ENCODE results near the gene GIPC1. TPM values are rescaled to one million over a fixed set of nuclear protein-coding genes. Genes with fewer than 3 reads are reported as not detected.

Gene GIPC1, protein sequence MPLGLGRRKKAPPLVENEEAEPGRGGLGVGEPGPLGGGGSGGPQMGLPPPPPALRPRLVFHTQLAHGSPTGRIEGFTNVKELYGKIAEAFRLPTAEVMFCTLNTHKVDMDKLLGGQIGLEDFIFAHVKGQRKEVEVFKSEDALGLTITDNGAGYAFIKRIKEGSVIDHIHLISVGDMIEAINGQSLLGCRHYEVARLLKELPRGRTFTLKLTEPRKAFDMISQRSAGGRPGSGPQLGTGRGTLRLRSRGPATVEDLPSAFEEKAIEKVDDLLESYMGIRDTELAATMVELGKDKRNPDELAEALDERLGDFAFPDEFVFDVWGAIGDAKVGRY
- total RNA-seq (2014; rRNA removed; shearing (Covaris generic)) (143 and 173 TPM in 2 replicates), polyA plus RNA-seq (2016; fragmentation: Nextera tagmentation; extraction: Ambion mirVana) (106 and 112 TPM in 2 replicates)

GRCh38 chr19:14496029-14496833 is at the start of gene GIPC1:
TSS of gene GIPC1 (minus strand) at chr19:14496127. CDS start at chr19:14482976, 13,151 bp downstream.
- Histone ChIP-seq H3K4me1 (ENCODE audit: insufficient read depth) (peaks cover 18% of the 10 kb centered on the region), H3K4me2 (ENCODE audit: unreplicated experiment) (peak within 1 kb of the TSS; percentile 77), H3K9ac (peak within 1 kb of the TSS; percentile 81), H3K36me3 (ENCODE audit: low read depth) (no peaks in the 10 kb centered on the region), H3F3A (ENCODE audit: insufficient read depth) (peaks cover 9% of the 10 kb centered on the region), H3K4me3 (peak within 1 kb of the TSS; percentile 84), H4K20me1 (ENCODE audit: insufficient read depth) (no peaks in the 10 kb centered on the region), H3K9me2 (ENCODE audit: insufficient read depth) (no peaks in the 10 kb centered on the region), H3K27ac (peak within 1 kb of the TSS; percentile 19), H3K27me3 (replicated peaks; ENCODE audit: insufficient read depth) (no peaks in the 10 kb centered on the region), H3K9me3 (ENCODE audit: low read depth) (no peaks in the 10 kb centered on the region), H2AFZ (peak within 1 kb of the TSS; percentile 68), H3K79me2 (ENCODE audit: insufficient read depth) (peaks cover 44% of the 10 kb centered on the region)
- 3 to 7% methylated on average over 33 to 63 of the region's 71 CpGs for WGBS, 2 experiments (ENCODE audit: low coverage in 1 of 2, low lambda C conversion rate in 2 of 2, missing lambda C conversion rate in 2 of 2)
- TF ChIP-seq EZH2phosphoT487 (IDR thresholded peaks at IDR 0.05; ENCODE audit: insufficient read depth, low read depth) = no peak
- TF ChIP-seq EZH2 (IDR thresholded peaks at IDR 0.05; ENCODE audit: insufficient read depth, poor library complexity, severe bottlenecking) = no peak
- in situ Hi-C loops (cut with MboI) = no loop called here
- DNase-seq = peak; percentile 99

- in situ Hi-C loops (cut with MboI) = no loop called here
- WGBS, 2 experiments (ENCODE audit: low coverage in 1 of 2, low lambda C conversion rate in 2 of 2, missing lambda C conversion rate in 2 of 2) = 86 to 91% methylated on average over 9 of the region's 9 CpGs
- no peak overlapping the region for H2AFZ ChIP-seq
- peaks cover 6% of the 10 kb centered on the region; the same call in 1 of the 2 replicates for H3K79me2 ChIP-seq (ENCODE audit: insufficient read depth)
- no peak overlapping the region for H3K9ac ChIP-seq
- no peak for DNase-seq
- H3K9me3 ChIP-seq (ENCODE audit: low read depth) = no peaks in the 10 kb centered on the region
- no peaks in the 10 kb centered on the region for H4K20me1 ChIP-seq (ENCODE audit: insufficient read depth)
- H3K4me2 ChIP-seq (ENCODE audit: unreplicated experiment) = no peak overlapping the region
- no peaks in the 10 kb centered on the region for H3K27me3 ChIP-seq (replicated peaks; ENCODE audit: insufficient read depth)
- H3F3A ChIP-seq (ENCODE audit: insufficient read depth) = no peaks in the 10 kb centered on the region
- no peak overlapping the region for H3K4me3 ChIP-seq
- H3K4me1 ChIP-seq (ENCODE audit: insufficient read depth) = no peaks in the 10 kb centered on the region
- H3K36me3 ChIP-seq (ENCODE audit: low read depth) = no peaks in the 10 kb centered on the region
- no peaks in the 10 kb centered on the region for H3K9me2 ChIP-seq (ENCODE audit: insufficient read depth)
- no peak for TF ChIP-seq EZH2 (IDR thresholded peaks at IDR 0.05; ENCODE audit: insufficient read depth, poor library complexity, severe bottlenecking)
- TF ChIP-seq EZH2phosphoT487 (IDR thresholded peaks at IDR 0.05; ENCODE audit: insufficient read depth, low read depth) = no peak
- no peak overlapping the region for H3K27ac ChIP-seq
Observed at GRCh38 chr19:14545716-14546082, 49.8 kb upstream of the GIPC1 start.

GRCh38 chr19:14544977-14545715 is 49.2 kb upstream of the GIPC1 start:
- in situ Hi-C loops (cut with MboI) = no loop called here
- H3K4me1 ChIP-seq (ENCODE audit: insufficient read depth) = no peaks in the 10 kb centered on the region
- TF ChIP-seq EZH2phosphoT487 (IDR thresholded peaks at IDR 0.05; ENCODE audit: insufficient read depth, low read depth) = no peak
- TF ChIP-seq EZH2 (IDR thresholded peaks at IDR 0.05; ENCODE audit: insufficient read depth, poor library complexity, severe bottlenecking) = no peak
- H3K36me3 ChIP-seq (ENCODE audit: low read depth) = no peaks in the 10 kb centered on the region
- no peak overlapping the region for H2AFZ ChIP-seq
- H3K4me3 ChIP-seq = no peak overlapping the region
- H3K9me3 ChIP-seq (ENCODE audit: low read depth) = no peaks in the 10 kb centered on the region
- H3F3A ChIP-seq (ENCODE audit: insufficient read depth) = no peaks in the 10 kb centered on the region
- no peak overlapping the region for H3K27ac ChIP-seq
- no peaks in the 10 kb centered on the region for H4K20me1 ChIP-seq (ENCODE audit: insufficient read depth)
- H3K27me3 ChIP-seq (replicated peaks; ENCODE audit: insufficient read depth) = no peaks in the 10 kb centered on the region
- H3K79me2 ChIP-seq (ENCODE audit: insufficient read depth) = peaks cover 6% of the 10 kb centered on the region; the same call in 1 of the 2 replicates
- H3K9ac ChIP-seq = no peak overlapping the region
- DNase-seq = no peak
- no peak overlapping the region for H3K4me2 ChIP-seq (ENCODE audit: unreplicated experiment)
- no peaks in the 10 kb centered on the region for H3K9me2 ChIP-seq (ENCODE audit: insufficient read depth)
- WGBS, 2 experiments (ENCODE audit: low coverage in 1 of 2, low lambda C conversion rate in 2 of 2, missing lambda C conversion rate in 2 of 2) = 91% methylated on average over 21 of the region's 21 CpGs

GRCh38 chr19:14544047-14544446 is 48.1 kb upstream of the GIPC1 start:
- no peak overlapping the region for H3K4me3 ChIP-seq
- 83% methylated on average over 5 of the region's 5 CpGs for WGBS, 2 experiments (ENCODE audit: low coverage in 1 of 2, low lambda C conversion rate in 2 of 2, missing lambda C conversion rate in 2 of 2)
- H3K9me2 ChIP-seq (ENCODE audit: insufficient read depth) = no peaks in the 10 kb centered on the region
- H3K36me3 ChIP-seq (ENCODE audit: low read depth) = no peaks in the 10 kb centered on the region
- H3K79me2 ChIP-seq (ENCODE audit: insufficient read depth) = peaks cover 6% of the 10 kb centered on the region; the same call in 1 of the 2 replicates
- no peaks in the 10 kb centered on the region for H3F3A ChIP-seq (ENCODE audit: insufficient read depth)
- H3K4me1 ChIP-seq (ENCODE audit: insufficient read depth) = no peaks in the 10 kb centered on the region
- H3K27me3 ChIP-seq (replicated peaks; ENCODE audit: insufficient read depth) = no peaks in the 10 kb centered on the region
- no peaks in the 10 kb centered on the region for H3K9me3 ChIP-seq (ENCODE audit: low read depth)
- DNase-seq = no peak
- no peak overlapping the region for H2AFZ ChIP-seq
- no peak overlapping the region for H3K4me2 ChIP-seq (ENCODE audit: unreplicated experiment)
- H3K9ac ChIP-seq = no peak overlapping the region
- TF ChIP-seq EZH2phosphoT487 (IDR thresholded peaks at IDR 0.05; ENCODE audit: insufficient read depth, low read depth) (no peak), EZH2 (IDR thresholded peaks at IDR 0.05; ENCODE audit: insufficient read depth, poor library complexity, severe bottlenecking) (no peak)
- no peak overlapping the region for H3K27ac ChIP-seq
- in situ Hi-C loops (cut with MboI) = no loop called here
- H4K20me1 ChIP-seq (ENCODE audit: insufficient read depth) = no peaks in the 10 kb centered on the region
